Uterus (tissue), 2 donors: Measurements from ENCODE around the gene TRO.

ENCODE experiments used
- CTCF ChIP-seq, 4 experiments: fragments of 200-600 bp in 2 of 4; fragments of 450-650 bp in 2 of 4; sonication (generic) in 2 of 4; IDR thresholded peaks; one replicate each; pipeline ENCODE4 v1.5.1; 2016 to 2019; ENCODE audit warnings: antibody characterized with exemption in 4 of 4, mild to moderate bottlenecking in 2 of 4, moderate library complexity in 1 of 4
- POLR2A ChIP-seq, 2 donors: fragments of 450-650 bp; IDR thresholded peaks; one replicate each; pipeline ENCODE4 v1.6.1; 2016; ENCODE audit warnings: antibody characterized with exemption in 2 of 2, mild to moderate bottlenecking in 1 of 2, moderate library complexity in 1 of 2

- TF ChIP-seq CTCF (IDR thresholded peaks at IDR 0.05) (no peak), POLR2A (IDR thresholded peaks at IDR 0.05) (no peak)
Measured at GRCh38 chrX:54950730-54951375, 30.2 kb downstream of the TRO start.
